Measurements from ENCODE around the gene SPAG17.
"Not testable (repeated sequence)": the region's sequence is repeated elsewhere in the genome, so short reads cannot be mapped to it uniquely, and the experiment has no call there.

The SPAG17 gene

DNA sequence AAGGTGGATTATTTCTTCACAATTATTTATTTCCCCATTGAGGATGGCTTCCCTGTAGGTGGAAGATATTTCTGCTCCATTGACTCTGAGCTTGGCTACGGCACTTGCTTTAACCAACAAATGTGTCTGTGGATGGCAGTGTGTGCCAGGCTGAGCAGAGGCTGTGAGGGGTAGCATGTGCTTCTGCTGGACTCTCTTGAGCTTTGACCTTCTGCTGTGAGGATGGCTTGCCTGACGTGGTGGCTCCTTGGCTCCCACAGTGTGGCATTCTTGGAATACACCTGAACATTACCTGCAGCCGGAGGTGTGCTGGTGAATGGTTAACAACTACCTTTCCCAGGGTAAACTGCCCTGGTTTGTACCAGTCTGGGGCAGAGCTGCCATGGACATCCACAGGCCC, 208.6 kb downstream of the SPAG17 start:
- DNase-seq (ENCODE audit: low read depth in 2 of 2): no peak

DNA sequence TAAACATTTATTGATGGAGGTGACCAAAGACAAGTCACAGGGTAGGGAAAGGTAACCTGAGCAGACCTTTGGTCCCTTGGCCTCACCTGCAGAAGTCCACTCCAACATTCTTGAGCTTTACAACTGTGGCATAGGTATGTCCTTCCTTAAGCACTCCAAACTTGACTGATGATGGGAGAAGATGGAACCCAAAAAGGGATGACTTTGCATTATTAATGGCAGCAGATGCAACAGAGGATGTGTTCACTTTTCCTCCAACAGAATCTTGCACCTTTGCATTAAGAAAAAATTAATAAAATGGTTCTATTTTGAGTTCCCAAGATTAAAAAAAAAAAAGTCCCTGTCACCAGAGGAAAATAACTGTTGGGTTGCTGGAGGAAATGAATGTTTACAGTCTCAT, 213.3 kb downstream of the SPAG17 start:
- DNase-seq (ENCODE audit: low read depth in 2 of 2): no peak

DNA sequence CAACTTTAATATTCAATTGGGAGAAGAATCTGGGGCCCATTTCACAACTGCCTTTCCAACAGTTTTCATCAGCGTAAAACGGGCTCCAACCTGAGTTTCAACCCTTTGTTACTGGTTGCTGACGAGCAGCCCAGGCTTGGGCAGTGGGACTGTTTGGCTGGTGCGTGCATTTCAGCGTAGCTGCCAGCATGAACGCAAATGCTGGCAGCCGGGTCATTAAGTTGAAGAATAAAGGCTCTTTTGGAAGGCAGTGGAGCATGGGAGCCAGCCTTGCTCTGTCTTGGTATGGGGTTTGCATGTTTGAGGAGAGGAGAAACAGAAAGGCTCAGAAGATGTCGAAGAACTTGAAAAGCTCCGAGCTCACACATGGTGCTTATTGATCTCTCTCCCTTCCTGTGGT, 214.8 kb downstream of the SPAG17 start:
- no peak for DNase-seq (ENCODE audit: low read depth in 2 of 2)

DNA sequence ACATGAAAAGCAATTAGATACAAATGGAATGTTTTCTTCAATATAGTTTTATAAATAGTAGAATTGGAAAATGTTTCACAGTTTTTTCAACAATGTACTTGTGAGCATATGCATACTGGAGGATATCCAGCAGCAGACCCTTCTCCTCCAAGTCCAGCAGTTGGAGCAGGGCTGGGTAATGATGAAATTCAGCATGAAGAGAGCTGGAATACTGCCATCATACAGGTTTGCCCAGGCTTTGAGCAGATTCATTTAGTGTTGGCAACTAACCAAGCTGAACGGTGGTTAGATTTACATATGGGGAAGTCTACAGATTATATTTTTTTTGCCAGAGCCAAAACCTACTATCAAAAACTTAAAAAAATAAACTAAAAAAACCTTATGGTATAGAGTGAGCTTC, 217.1 kb downstream of the SPAG17 start:
- no peak for DNase-seq (ENCODE audit: low read depth in 2 of 2)

DNA sequence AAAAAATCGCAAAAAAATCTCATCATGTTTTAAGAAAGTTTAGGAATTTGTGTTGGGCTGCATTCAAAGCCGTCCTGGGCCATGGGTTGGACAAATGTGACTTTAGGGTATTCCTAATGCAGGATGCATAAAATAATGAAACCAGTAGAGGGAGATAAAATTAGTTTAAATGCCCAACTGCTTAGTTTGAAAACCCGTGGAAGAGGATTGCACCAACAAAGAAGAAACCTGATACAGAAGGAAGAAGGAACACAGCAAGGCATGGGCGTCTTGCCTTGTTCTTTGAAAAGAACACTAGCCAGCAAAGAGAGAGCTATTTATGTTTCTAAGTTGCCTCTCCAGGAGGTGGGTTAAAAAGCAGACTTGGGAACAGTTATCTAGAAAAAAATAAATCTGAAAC, 217.6 kb downstream of the SPAG17 start:
- no peak for DNase-seq (ENCODE audit: low read depth in 2 of 2)

DNA sequence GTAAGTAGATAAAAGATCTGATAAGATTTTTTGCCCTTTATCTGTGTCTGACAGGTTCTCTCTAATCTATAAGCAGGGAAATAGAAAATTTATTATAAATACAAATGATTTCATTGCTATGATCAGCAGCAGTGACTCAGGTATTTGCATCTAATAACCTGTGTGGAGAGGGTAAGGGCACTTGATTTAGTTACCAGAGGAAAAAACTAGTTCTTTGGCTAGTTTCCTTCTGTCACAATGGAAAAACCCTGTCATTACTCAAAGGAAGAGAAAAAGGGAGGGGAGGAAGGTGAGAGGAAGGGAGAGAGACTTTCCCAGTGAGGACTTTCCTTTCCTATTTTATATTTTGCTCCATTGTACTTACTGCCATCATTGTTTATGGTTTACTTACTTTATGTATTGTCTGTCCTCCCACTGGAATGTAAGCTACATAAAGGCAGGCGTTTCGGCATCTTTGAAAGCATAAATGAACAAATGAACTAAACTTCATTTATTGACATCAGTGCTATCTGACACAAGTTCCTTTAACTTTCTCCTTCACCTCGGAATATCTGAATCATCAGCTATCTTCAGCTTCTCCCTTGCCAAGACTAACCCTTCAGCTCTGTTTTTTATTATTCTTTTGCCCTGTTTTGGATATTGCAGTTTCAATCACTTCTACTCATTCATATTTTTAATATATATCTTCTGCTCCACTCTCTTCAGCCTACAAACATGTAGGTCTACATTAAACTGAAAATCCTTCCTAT, 220.6 kb downstream of the SPAG17 start:
- no peak for DNase-seq (ENCODE audit: low read depth in 2 of 2)

DNA sequence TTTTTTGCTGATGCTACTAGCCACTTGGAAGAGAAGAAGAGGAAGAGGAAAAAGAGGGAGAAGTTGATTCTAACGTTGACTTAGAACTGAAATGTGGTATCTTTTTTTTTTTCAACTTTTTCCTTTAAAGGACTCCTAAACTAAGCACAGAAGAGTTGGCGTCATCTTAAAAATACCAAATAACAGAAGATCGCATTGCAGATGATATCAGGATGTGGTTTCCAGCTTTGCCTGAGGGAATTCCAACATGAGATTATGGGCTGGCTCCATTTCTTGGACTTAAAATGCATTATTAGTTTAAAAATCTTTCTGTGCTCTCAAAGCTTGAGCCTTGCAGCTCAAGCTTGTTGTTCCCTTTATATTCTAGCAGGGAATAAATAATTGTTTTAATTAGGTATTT, 225.7 kb downstream of the SPAG17 start:
- no peak for DNase-seq (ENCODE audit: low read depth in 2 of 2)

DNA sequence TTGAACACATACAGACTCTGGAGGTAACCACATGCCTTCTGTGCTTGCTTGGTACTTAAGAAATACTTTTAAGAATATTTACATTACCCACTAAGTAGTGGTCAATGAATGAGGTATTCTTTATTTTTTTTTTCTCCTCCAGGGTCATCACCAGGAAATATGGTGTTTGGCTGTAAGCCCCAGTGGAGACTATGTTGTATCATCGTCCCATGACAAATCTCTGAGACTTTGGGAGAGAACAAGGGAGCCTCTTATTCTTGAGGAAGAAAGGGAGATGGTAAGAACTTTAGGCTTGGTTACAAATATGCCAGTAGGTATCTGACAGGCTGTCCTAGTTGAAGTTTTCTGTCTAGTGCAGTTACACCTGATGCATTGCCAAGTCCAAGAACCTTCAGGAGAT, 232.6 kb downstream of the SPAG17 start:
- no peak for DNase-seq (ENCODE audit: low read depth in 2 of 2)

DNA sequence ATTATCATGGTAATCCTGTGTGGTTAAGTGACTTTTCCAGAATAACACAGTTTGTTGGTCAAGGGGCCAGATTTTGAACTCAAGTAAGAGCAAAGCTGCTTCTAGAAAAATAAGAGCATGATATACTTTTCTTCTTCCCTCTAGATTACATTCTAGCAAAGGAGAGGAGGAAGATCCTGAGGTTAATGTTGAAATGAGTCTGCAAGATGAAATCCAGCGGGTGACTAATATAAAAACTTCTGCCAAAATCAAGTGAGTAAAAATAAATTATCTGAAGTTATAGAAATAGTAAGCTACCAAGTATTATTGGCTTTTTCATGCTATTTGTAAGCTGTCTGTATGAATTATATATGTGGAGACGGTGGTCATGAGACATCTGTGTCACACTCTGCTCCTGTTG, 242.7 kb downstream of the SPAG17 start:
- no peak for DNase-seq (ENCODE audit: low read depth in 2 of 2)

DNA sequence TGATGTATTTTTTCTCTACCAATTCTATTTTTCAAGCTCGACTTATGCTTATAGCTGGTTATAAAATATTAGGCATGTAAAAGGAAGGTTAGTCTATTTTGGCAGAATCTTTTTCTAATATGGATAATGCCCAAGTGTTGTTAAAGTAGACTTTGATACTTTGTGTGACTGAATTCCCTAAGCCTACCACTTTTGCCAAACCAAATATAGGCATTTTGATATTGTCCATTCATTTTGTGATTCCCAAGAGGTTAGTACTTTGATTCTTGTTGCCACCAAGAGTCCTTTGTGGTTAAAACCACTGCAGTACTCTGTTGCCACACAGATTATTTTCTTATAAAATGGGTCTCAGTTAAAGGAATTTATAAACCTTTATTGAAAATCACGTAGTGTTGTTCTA, 251.3 kb downstream of the SPAG17 start:
- DNase-seq (ENCODE audit: low read depth in 2 of 2): no peak

DNA sequence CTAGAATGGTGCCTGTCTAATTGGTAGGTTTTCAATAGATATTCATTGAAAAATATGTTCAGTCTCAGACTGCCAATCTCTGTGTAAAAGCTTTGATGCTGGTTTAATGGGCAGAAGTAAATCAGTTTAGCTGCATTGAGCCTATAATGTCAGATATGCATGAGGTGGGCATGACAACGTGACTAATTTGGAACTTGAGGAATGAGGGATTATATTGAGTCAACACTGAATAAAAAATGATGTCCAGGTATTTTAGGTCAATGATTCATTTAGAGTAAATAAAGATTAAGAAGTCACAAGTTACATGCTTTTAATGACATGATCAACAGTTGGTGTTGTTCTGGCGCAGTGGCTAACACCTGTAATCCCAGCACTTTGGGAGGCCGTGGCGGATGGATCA, 252.5 kb downstream of the SPAG17 start:
- no peak for DNase-seq (ENCODE audit: low read depth in 2 of 2)

DNA sequence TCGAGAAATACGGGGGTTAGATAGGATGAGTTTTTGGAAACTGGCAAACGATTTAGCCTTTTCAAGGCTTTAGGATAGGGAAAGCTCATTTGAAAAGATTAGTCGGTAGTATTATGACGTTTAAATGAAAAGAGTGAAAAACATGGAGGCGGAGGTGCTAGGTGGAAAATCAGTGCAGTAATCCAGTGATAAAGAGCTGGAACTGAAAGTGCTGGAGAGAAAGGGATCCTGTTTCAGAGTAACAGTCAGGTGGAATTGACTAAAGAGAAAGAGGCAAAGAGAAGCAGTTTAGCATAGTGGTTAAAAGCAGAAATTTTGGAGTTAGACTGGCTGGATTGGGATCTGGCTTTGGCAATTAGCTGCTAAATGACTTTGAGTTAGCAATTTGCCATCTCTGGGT, 254.5 kb downstream of the SPAG17 start:
- no peak for DNase-seq (ENCODE audit: low read depth in 2 of 2)

DNA sequence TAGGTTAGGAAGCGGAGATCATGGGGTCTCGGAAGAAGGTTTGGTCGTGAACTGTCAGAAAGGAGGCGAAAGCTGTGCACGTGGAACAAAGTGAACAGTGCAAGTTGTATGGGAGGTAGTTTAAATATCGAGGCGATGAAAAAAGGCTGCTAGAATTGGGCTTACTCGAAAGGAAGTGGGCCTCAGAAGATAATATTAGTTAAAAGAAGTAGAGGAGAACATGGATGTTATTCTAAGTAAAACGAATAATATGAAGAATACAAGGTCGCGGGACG, 254.9 kb downstream of the SPAG17 start:
- DNase-seq (ENCODE audit: low read depth in 2 of 2): no peak

DNA sequence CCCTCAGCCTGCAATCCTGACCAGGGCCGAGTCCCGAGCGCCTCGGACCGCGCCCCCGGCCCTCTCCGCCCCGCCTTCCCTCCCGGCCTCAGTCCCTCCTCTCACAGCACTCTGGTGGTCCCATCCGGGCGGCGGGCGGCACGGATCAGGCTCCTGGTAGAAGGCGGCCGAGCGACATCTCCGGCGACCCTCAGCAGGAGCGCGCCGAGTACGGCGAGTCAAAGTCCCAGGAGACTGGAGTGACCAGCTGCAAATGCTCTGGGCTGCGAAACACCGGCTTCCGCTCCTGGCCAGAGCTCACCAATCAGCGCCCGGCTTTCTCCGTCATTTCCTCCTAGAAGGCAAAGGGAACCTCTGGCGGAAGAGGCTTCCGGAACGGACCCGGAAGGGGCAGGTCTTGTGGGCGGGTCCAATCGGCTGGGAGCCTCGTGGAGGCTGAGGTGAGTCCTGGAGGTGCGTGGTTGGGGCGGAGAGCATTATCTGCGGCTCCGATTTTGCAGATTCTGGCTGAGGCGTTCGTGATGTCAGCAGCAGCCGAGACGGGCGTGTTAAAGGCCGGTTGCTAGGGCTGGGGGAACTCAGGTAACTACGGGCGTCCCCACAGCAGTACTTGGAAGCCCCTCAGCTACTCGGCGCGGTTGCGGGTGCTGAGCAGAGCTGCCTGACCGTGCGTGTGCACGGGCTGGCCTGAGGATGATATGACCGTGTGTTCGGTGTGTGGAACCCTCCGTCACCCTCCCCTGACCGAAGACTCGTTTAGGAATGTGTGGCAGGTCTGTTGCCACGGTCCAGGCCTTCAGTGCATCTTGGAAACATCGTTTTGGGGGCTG, 255.5 kb downstream of the SPAG17 start, which contains the start of the genes GDAP2 and WDR3:
Gene GDAP2, minus strand, starts transcription at position 279 of the 830 bp plus-strand sequence. CDS start 9,264 bp downstream, outside the sequence.
Gene WDR3, plus strand, starts transcription at position 397 of the 830 bp plus-strand sequence. CDS start 3,581 bp downstream, outside the sequence.
- peak; percentile 90 to 94 for DNase-seq (ENCODE audit: low read depth in 2 of 2)

DNA sequence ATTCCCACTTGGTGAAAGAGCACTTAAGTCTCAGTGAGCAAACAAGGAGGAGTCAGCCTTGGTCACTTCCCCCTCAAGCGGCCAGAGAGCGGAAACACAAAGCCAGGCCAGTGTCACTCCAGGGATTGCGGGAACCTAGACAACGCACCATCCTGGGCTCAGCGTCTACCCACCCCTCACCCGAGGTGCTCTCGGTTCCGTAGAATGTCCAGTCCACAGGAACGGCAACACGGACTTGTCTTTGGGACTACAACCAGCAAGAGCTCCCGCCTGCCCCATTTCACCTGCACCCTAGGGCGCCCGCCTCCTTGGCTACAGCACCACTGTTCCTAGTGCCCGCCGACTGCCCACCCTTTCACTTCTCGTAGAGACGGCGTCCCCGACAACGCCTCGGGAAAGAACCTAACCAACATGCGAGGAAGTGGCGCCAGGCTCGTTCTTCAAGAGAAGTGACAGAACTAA, 256.1 kb downstream of the SPAG17 start:
- DNase-seq (ENCODE audit: low read depth in 2 of 2): peak in 1 of 2 experiments; percentile 5

DNA sequence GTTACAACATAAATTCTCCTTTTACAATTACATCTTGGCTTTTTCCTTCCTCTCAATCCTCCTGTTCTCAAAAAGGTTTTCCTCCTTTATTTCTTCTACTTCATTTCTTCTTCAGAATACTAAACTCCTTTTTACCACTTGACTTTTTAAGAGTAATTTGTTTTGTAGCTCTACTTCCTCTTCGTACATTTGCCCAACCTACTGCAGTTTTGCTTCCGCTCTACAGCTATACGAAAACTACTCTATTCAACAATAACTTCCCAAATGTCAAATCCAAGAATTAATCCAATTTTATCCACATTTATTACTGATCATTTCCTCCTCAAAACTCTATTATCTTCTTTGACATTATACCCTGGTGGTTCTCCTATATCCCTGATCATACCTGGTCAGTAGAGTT, 259.0 kb downstream of the SPAG17 start:
- no peak for DNase-seq (ENCODE audit: low read depth in 2 of 2)

DNA sequence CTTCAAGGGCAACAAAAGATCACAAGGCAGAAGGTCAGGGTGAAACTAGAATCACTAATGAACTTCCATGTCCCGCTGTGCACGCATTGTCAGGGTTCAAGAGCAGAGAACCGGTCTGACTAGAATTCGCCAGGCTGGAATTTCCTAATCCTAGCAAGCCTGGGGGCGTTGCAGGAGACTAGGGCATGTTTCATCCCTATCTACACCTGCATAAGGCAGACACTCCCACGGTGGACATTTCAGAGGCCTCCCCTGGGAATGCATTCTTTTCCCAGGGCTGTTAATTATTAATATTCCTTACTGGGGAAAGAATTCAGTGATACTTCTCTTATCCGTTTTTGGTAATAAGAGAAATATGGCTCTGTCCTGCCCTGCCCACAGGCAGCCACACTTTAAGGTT, 262.3 kb downstream of the SPAG17 start:
- DNase-seq (ENCODE audit: low read depth in 2 of 2): not testable (repeated sequence)

DNA sequence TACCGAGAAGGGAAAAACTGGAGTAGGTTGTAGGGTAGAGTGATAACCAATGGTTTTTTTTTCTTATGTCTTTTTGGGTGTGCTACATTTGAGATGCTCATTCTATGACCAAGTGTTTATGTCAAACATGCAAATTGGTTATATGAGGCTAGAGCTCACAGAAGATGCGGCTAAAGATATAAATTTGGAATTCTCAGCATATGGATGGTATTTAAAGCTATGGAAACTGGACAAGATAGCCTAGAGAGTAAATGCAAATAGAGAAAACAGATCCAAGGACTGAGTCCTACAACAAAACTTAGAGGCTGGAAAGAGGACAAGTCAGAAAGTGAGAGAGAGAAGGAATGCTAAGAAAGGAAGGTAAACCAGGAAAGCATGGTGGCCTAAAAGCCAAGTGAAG, 263.0 kb downstream of the SPAG17 start:
- no peak for DNase-seq (ENCODE audit: low read depth in 2 of 2)

DNA sequence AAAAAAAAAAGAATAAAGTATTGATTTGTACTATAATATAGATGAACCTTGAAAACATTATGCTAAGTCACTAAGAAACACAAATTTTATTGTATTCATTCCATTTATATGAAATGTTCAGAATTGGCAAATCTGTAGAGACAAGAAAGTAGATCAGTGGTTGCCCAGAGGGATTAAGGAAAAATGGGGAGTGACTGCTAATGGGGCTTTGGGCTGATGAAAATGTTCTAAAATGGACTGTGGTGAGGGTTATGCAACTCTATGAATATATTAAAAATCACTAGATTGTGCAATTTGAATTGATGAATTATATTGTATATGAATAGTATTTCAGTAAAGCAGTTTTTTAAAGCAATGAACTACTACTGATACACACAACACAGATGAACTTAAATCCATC, 265.7 kb downstream of the SPAG17 start:
- DNase-seq (ENCODE audit: low read depth in 2 of 2): no peak

DNA sequence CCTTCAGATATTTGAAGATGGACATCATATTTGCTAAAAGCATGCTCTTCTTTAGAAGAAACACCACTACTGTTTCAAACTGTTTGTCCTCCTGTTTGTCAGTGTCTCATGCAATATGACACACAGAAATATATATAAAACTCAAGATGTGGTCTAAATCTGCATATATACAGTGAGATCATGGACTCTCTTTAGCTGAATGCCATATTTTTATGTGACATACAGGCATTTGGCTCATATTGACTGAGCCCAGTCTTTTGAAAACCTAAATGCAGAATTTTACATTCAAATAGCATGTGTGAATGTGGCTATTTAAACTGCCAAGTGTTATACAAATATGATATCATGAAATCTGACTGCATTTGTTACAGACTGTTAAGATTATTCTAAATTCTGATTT, 274.0 kb downstream of the SPAG17 start:
- DNase-seq (ENCODE audit: low read depth in 2 of 2): no peak

DNA sequence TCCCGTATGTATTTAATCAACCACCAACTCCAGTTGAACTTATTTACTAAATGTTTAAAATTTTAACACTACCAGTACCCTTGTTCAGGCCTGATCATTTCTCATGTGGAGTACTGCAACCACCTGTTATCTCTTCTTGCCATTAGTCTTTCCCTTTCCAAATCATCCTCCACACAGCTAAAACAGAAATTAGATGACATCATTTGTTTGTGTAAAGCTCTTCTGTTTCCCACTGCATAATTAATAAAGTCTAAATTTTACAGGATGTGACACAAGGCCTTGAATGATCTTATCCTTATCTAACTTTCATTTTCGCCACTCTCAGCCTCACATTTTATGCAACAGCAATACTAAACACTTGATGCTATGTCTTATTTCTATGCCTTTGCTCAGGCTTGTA, 280.0 kb downstream of the SPAG17 start:
- no peak for DNase-seq (ENCODE audit: low read depth in 2 of 2)

DNA sequence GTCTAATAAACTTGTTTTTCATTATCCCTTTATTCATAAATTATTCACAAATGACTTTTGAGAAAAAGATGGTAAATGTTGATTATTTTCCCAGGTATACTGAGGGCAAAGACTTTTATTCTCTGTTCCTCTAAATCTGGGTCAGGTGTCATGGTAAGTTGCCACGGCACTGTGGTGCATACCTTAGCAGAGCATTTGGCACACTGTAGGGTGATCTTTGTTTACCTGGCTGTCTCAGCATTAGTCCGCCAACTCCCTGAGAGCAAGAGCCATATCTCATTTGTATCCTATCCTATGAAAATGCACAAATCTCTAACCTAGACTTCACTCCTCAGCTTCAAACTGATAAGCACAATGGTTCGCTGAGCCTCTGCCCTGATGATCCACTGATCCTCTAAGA, 280.5 kb downstream of the SPAG17 start:
- no peak for DNase-seq (ENCODE audit: low read depth in 2 of 2)

Measured in stimulated activated CD4-positive, alpha-beta T cell treated with anti-CD3 and anti-CD28 coated beads, Interleukin-12 subunit alpha, Interleukin-12 subunit beta, amount 100 ng/mL, for 24 hours (primary cell).